HEK293 (cell line): ENCODE data around the gene SPX.

Experiments used
- CTCF ChIA-PET: fragments of 350-600 bp; formaldehyde crosslinking; extraction: SDS; loops from one replicate; lab custom pipeline; 2021; ENCODE audit warnings: antibody characterized with exemption; lab: Yijun Ruan, JAX
- POLR2A ChIA-PET: fragments of 300-600 bp; formaldehyde crosslinking; extraction: SDS; loops from one replicate; lab custom pipeline; 2020; ENCODE audit warnings: antibody characterized with exemption, inconsistent platforms; lab: Yijun Ruan, JAX
- H3K27ac ChIP-seq: fragments of 200-500 bp; sonication (Bioruptor generic); 2 replicates; pipeline ENCODE4 v1.5.1; 2014; ENCODE audit warnings: low read depth, low read length, control low read depth, inconsistent platforms; ENCODE audit errors: extremely low read depth
- H3K36me3 ChIP-seq, 2 experiments: fragments of 200-500 bp in 1 of 2; sonication (Bioruptor generic) in 1 of 2; 1 replicate in 1 of 2; 2 replicates in 1 of 2; pipeline ENCODE4 v1.5.1; 2014 to 2017; ENCODE audit warnings: inconsistent platforms in 2 of 2, low read length in 2 of 2; ENCODE audit not compliant: control insufficient read depth in 2 of 2, insufficient read depth in 1 of 2
- H3K4me1 ChIP-seq: fragments of 200-500 bp; sonication (Bioruptor generic); 2 replicates; pipeline ENCODE4 v1.5.1; 2014; ENCODE audit warnings: mild to moderate bottlenecking, low read length, inconsistent platforms; ENCODE audit not compliant: control insufficient read depth, insufficient read depth
- H3K4me3 ChIP-seq: 2 replicates; pipeline ENCODE4 v1.5.1; 2011; ENCODE audit warnings: low read depth, mild to moderate bottlenecking, control low read depth, low read length, moderate library complexity
- H3K9me3 ChIP-seq: fragments of 200-500 bp; sonication (Bioruptor generic); 2 replicates; pipeline ENCODE4 v1.5.1; 2014; ENCODE audit warnings: low read depth, low read length, inconsistent platforms; ENCODE audit not compliant: control insufficient read depth, insufficient read depth
- HOXC10 ChIP-seq: sonication (generic); formaldehyde crosslinking; IDR thresholded peaks from 2 replicates; pipeline ENCODE4 v1.8.1; 2023; ENCODE audit warnings: mild to moderate bottlenecking, missing genetic modification reagents
- SCRT1 ChIP-seq: fragments of 450-650 bp; formaldehyde crosslinking; IDR thresholded peaks from 2 replicates; pipeline ENCODE4 v1.5.1; 2016; ENCODE audit warnings: missing biosample characterization, missing genetic modification characterization, borderline replicate concordance
- SCRT2 ChIP-seq: fragments of 450-650 bp; formaldehyde crosslinking; IDR thresholded peaks from 2 replicates; pipeline ENCODE4 v1.5.1; 2016; ENCODE audit warnings: missing biosample characterization, missing genetic modification characterization
- ZBTB20 ChIP-seq: fragments of 450-650 bp; formaldehyde crosslinking; IDR thresholded peaks from 2 replicates; pipeline ENCODE4 v1.5.1; 2016; ENCODE audit warnings: missing biosample characterization, missing genetic modification characterization
- ZBTB8A ChIP-seq: fragments of 450-650 bp; formaldehyde crosslinking; IDR thresholded peaks from 2 replicates; pipeline ENCODE4 v1.5.1; 2016; ENCODE audit warnings: missing biosample characterization, missing genetic modification characterization
- ZFP3 ChIP-seq: fragments of 450-650 bp; formaldehyde crosslinking; IDR thresholded peaks from 2 replicates; pipeline ENCODE4 v1.5.1; 2016; ENCODE audit warnings: low read depth, missing biosample characterization, missing genetic modification characterization
- ZNF114 ChIP-seq: fragments of 450-650 bp; formaldehyde crosslinking; IDR thresholded peaks from 2 replicates; pipeline ENCODE4 v1.5.0; 2017; ENCODE audit warnings: missing biosample characterization, missing genetic modification characterization
- ZNF169 ChIP-seq: fragments of 450-650 bp; formaldehyde crosslinking; IDR thresholded peaks from 2 replicates; pipeline ENCODE4 v1.5.1; 2016; ENCODE audit warnings: missing biosample characterization, missing genetic modification characterization
- ZNF366 ChIP-seq: fragments of 450-650 bp; formaldehyde crosslinking; conservative IDR thresholded peaks from 2 replicates; pipeline ENCODE4 v1.5.1; 2016; ENCODE audit warnings: missing biosample characterization, missing genetic modification characterization
- ZNF473 ChIP-seq: fragments of 450-650 bp; formaldehyde crosslinking; IDR thresholded peaks from 2 replicates; pipeline ENCODE4 v1.5.1; 2017; ENCODE audit warnings: missing biosample characterization, missing genetic modification characterization
- ZNF48 ChIP-seq: fragments of 450-650 bp; formaldehyde crosslinking; IDR thresholded peaks from 2 replicates; pipeline ENCODE4 v1.5.1; 2016; ENCODE audit warnings: missing biosample characterization, missing genetic modification characterization
- ZNF544 ChIP-seq: fragments of 450-650 bp; formaldehyde crosslinking; IDR thresholded peaks from 2 replicates; pipeline ENCODE4 v1.5.0; 2017; ENCODE audit warnings: missing biosample characterization, missing genetic modification characterization
- ZNF670 ChIP-seq: fragments of 450-650 bp; formaldehyde crosslinking; IDR thresholded peaks from 2 replicates; pipeline ENCODE4 v1.5.1; 2016; ENCODE audit warnings: missing biosample characterization, missing genetic modification characterization, low read depth
- TF ChIP-seq, protein P1 (sequence below): fragments of 450-650 bp; formaldehyde crosslinking; IDR thresholded peaks from 2 replicates; pipeline ENCODE4 v1.5.1; 2016; ENCODE audit warnings: missing biosample characterization, missing genetic modification characterization
- TF ChIP-seq, protein P2 (sequence below): fragments of 450-650 bp; formaldehyde crosslinking; IDR thresholded peaks from 2 replicates; pipeline ENCODE4 v1.5.1; 2016; ENCODE audit warnings: missing biosample characterization, missing genetic modification characterization
- TF ChIP-seq, protein P3 (sequence below): fragments of 450-650 bp; formaldehyde crosslinking; IDR thresholded peaks from 2 replicates; pipeline ENCODE4 v1.5.1; 2017; ENCODE audit warnings: missing biosample characterization, mild to moderate bottlenecking, missing genetic modification characterization, moderate library complexity
- TF ChIP-seq, protein P4 (sequence below): fragments of 450-650 bp; formaldehyde crosslinking; IDR thresholded peaks from 2 replicates; pipeline ENCODE4 v1.5.1; 2016; ENCODE audit warnings: missing biosample characterization, missing genetic modification characterization
- TF ChIP-seq, protein P5 (sequence below): fragments of 450-650 bp; formaldehyde crosslinking; IDR thresholded peaks from 2 replicates; pipeline ENCODE4 v1.5.1; 2017; ENCODE audit warnings: missing biosample characterization, missing genetic modification characterization

SPX gene

DNA sequence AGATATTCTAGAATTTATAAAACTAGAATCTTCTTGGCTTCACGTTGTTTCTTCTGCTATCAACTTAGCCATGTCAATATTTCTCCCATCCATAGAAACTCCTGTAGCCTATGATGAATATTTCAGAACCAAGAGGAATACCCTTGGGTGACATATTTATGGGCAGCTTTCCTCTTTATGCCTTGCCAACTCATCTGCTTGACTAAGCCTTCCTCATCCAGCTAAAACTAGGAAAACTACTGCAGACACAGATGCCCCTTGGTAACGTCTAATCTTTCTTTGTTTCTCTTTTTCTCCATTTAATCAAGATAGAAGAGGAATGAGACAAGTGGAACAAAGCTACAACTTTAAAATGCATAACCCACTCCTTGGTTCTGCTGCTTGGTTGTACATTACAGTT is 18.2 kb upstream of the SPX start (continued):
- TF ChIP-seq, protein P1, sequence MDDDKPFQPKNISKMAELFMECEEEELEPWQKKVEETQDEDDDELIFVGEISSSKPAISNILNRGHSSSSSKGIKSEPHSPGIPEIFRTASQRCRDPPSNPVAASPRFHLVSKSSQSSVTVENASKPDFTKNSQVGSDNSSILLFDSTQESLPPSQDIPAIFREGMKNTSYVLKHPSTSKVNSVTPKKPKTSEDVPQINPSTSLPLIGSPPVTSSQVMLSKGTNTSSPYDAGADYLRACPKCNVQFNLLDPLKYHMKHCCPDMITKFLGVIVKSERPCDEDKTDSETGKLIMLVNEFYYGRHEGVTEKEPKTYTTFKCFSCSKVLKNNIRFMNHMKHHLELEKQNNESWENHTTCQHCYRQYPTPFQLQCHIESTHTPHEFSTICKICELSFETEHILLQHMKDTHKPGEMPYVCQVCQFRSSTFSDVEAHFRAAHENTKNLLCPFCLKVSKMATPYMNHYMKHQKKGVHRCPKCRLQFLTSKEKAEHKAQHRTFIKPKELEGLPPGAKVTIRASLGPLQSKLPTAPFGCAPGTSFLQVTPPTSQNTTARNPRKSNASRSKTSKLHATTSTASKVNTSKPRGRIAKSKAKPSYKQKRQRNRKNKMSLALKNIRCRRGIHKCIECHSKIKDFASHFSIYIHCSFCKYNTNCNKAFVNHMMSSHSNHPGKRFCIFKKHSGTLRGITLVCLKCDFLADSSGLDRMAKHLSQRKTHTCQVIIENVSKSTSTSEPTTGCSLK (tag by site-specific recombination): no peak
- TF ChIP-seq SCRT2 (tag by site-specific recombination): no peak
- no peak for TF ChIP-seq ZBTB8A (tag by site-specific recombination)
- TF ChIP-seq ZNF473: no peak
- TF ChIP-seq, protein P2, sequence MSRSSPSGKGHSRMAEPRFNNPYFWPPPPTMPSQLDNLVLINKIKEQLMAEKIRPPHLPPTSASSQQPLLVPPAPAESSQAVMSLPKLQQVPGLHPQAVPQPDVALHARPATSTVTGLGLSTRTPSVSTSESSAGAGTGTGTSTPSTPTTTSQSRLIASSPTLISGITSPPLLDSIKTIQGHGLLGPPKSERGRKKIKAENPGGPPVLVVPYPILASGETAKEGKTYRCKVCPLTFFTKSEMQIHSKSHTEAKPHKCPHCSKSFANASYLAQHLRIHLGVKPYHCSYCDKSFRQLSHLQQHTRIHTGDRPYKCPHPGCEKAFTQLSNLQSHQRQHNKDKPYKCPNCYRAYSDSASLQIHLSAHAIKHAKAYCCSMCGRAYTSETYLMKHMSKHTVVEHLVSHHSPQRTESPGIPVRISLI (tag by site-specific recombination): no peak
- no peak for TF ChIP-seq ZNF670 (tag by site-specific recombination)
- TF ChIP-seq ZNF114: no peak
- TF ChIP-seq ZNF169: no peak
- TF ChIP-seq, protein P3, sequence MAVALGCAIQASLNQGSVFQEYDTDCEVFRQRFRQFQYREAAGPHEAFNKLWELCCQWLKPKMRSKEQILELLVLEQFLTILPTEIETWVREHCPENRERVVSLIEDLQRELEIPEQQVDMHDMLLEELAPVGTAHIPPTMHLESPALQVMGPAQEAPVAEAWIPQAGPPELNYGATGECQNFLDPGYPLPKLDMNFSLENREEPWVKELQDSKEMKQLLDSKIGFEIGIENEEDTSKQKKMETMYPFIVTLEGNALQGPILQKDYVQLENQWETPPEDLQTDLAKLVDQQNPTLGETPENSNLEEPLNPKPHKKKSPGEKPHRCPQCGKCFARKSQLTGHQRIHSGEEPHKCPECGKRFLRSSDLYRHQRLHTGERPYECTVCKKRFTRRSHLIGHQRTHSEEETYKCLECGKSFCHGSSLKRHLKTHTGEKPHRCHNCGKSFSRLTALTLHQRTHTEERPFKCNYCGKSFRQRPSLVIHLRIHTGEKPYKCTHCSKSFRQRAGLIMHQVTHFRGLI (tag by site-specific recombination): no peak

DNA sequence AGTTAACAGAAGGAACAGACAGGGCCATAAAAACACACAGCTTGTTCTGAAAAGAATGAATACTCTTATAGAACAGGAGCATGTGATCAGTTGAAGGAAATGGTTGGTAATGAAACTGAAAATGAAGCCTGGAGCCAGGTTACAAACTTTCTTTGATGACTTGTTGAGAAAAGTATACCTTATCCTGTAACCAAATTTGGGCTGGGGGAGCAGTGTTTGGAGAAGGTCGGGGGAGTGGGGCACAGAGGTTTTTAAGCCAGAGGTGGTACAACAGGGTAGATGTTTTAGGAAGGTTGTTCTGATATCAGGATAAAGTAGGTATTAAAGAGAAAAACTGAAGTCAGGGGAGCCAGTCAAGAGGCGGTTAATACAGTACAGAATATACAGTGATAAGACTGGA is 16.3 kb upstream of the SPX start:
- TF ChIP-seq ZBTB20 (tag by site-specific recombination) (no peak), HOXC10 (CRISPR knock-in tag) (no peak), ZNF366 (tag by site-specific recombination) (no peak), ZNF48 (tag by site-specific recombination) (no peak), SCRT1 (tag by site-specific recombination) (no peak), ZNF544 (tag by site-specific recombination) (no peak), ZFP3 (tag by site-specific recombination) (no peak)
- TF ChIP-seq, protein P4, sequence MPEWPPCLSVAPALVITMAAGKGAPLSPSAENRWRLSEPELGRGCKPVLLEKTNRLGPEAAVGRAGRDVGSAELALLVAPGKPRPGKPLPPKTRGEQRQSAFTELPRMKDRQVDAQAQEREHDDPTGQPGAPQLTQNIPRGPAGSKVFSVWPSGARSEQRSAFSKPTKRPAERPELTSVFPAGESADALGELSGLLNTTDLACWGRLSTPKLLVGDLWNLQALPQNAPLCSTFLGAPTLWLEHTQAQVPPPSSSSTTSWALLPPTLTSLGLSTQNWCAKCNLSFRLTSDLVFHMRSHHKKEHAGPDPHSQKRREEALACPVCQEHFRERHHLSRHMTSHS: no peak
- H3K9me3 ChIP-seq: no peaks in the 10 kb centered on the region
- peaks cover 25 to 39% of the 10 kb centered on the region in 2 experiments for H3K36me3 ChIP-seq
- ChIA-PET CTCF (no interaction called here), POLR2A (no interaction called here)
- no peak overlapping the region for H3K27ac ChIP-seq
- H3K4me3 ChIP-seq: no peak overlapping the region
- no peaks in the 10 kb centered on the region for H3K4me1 ChIP-seq

DNA sequence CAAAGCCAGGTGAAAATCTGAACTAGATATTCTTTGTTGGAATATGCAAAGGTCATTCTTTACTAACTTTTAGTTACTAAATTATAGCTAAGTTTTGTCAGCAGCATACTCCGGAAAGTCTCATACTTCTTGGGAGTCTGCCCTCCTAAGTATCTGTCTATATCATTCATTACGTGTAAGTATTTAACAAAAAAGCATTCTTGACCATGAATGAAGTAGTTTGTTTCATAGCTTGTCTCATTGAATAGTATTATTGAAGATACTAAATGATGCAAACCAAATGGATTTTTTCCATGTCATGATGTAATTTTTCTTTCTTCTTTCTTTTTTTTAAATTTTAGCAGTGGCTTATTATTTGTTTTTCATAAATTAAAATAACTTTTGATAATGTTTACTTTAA is 9.8 kb upstream of the SPX start:
- Histone ChIP-seq H3K9me3 (no peaks in the 10 kb centered on the region), H3K4me3 (no peak overlapping the region), H3K36me3 (peaks cover 26 to 36% of the 10 kb centered on the region in 2 experiments), H3K27ac (no peak overlapping the region), H3K4me1 (no peaks in the 10 kb centered on the region)
- TF ChIP-seq, protein P5, sequence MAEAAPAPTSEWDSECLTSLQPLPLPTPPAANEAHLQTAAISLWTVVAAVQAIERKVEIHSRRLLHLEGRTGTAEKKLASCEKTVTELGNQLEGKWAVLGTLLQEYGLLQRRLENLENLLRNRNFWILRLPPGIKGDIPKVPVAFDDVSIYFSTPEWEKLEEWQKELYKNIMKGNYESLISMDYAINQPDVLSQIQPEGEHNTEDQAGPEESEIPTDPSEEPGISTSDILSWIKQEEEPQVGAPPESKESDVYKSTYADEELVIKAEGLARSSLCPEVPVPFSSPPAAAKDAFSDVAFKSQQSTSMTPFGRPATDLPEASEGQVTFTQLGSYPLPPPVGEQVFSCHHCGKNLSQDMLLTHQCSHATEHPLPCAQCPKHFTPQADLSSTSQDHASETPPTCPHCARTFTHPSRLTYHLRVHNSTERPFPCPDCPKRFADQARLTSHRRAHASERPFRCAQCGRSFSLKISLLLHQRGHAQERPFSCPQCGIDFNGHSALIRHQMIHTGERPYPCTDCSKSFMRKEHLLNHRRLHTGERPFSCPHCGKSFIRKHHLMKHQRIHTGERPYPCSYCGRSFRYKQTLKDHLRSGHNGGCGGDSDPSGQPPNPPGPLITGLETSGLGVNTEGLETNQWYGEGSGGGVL (tag by site-specific recombination): no peak
- ChIA-PET CTCF (interaction anchor here (0.5 kb wide), 1 partner anchor 964 kb away, joined by 5 read pairs; no protein-coding TSS in a partner anchor), POLR2A (no interaction called here)
